ENCODE results near the gene TBX4.
"Not testable (repeated sequence)": the region's sequence is repeated elsewhere in the genome, so short reads cannot be mapped to it uniquely, and the experiment has no call there.

TBX4 gene

GRCh38 chr17:61500287-61500686 lies 48.1 kb downstream of the TBX4 start:
- DNase-seq (ENCODE audit: insufficient read length, low spot score) (no peak), FAIRE-seq (no peak)
- TF ChIP-seq CTCF (IDR thresholded peaks at IDR 0.05; ENCODE audit: insufficient read depth, missing control alignments) = no peak

GRCh38 chr17:61502292-61502691 lies 50.1 kb downstream of the TBX4 start:
- FAIRE-seq = no peak
- TF ChIP-seq CTCF (IDR thresholded peaks at IDR 0.05; ENCODE audit: insufficient read depth, missing control alignments) = no peak
- DNase-seq (ENCODE audit: insufficient read length, low spot score) = no peak

GRCh38 chr17:61503961-61504360 lies 51.7 kb downstream of the TBX4 start:
- DNase-seq (ENCODE audit: insufficient read length, low spot score) (no peak), FAIRE-seq (no peak)
- no peak for TF ChIP-seq CTCF (IDR thresholded peaks at IDR 0.05; ENCODE audit: insufficient read depth, missing control alignments)

DNA sequence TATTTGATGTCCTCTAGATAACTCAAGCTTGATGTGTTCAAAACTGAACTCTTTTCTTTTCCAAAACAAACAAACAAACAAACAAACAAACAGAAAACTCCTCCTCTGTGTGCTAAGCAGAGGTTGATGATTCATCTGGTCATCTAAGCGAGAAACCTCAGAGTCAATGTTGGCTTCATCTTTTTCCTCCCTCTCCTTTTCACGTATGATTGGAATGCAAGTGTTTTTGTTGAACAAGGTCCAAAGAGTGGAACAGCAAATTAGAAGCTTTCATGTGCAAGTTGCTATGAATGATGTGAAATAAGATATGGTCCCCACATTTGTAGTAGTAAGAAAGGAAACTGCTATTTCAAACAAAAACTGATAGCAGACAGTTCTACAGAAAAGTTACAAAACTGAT lies 52.5 kb downstream of the TBX4 start:
- TF ChIP-seq CTCF (IDR thresholded peaks at IDR 0.05; ENCODE audit: insufficient read depth, missing control alignments) = no peak
- DNase-seq (ENCODE audit: insufficient read length, low spot score) = no peak
- no peak for FAIRE-seq

GRCh38 chr17:61505846-61506627 lies 53.8 kb downstream of the TBX4 start:
- DNase-seq (ENCODE audit: insufficient read length, low spot score) = no peak
- no peak for TF ChIP-seq CTCF (IDR thresholded peaks at IDR 0.05; ENCODE audit: insufficient read depth, missing control alignments)
- no peak for FAIRE-seq

GRCh38 chr17:61507383-61508066 lies 55.3 kb downstream of the TBX4 start:
- no peak for TF ChIP-seq CTCF (IDR thresholded peaks at IDR 0.05; ENCODE audit: insufficient read depth, missing control alignments)
- no peak for DNase-seq (ENCODE audit: insufficient read length, low spot score)
- no peak for FAIRE-seq

GRCh38 chr17:61508912-61509311 lies 56.7 kb downstream of the TBX4 start:
- no peak for FAIRE-seq
- TF ChIP-seq CTCF (IDR thresholded peaks at IDR 0.05; ENCODE audit: insufficient read depth, missing control alignments) = no peak
- no peak for DNase-seq (ENCODE audit: insufficient read length, low spot score)

GRCh38 chr17:61509454-61509853 lies 57.2 kb downstream of the TBX4 start:
- FAIRE-seq; DNase-seq (ENCODE audit: insufficient read length, low spot score): not testable (repeated sequence)

All from D721Med (cell line).